H1 (cell line): Measurements from ENCODE around the gene GDAP1L1. TPM values are rescaled to one million over a fixed set of nuclear protein-coding genes. Genes with fewer than 3 reads are reported as not detected.

ENCODE experiments used
- CTCF ChIA-PET: fragments of 300-600 bp; sonication (Branson Sonifier 250); formaldehyde crosslinking; loops from one replicate; lab custom pipeline; 2021; ENCODE audit not compliant: partially characterized antibody; lab: Charles Lee
- POLR2A ChIA-PET: fragments of 300-600 bp; sonication (Branson Sonifier 250); formaldehyde crosslinking; loops from one replicate; lab custom pipeline; 2021; ENCODE audit warnings: inconsistent platforms; ENCODE audit not compliant: partially characterized antibody; lab: Charles Lee
- DNase-seq, 2 experiments: peaks; one replicate each; pipeline versions ENCODE4 v3.0.0 to v3.0.0-alpha.2; 2010 to 2022; ENCODE audit warnings: low spot score in 2 of 2, low read depth in 1 of 2, mixed read lengths in 1 of 2
- FAIRE-seq: peaks from 2 replicates; lab custom pipeline; 2011; peaks lifted over from hg19 to GRCh38; lab: Jason Lieb, UNC
- H2AFZ ChIP-seq: 2 replicates; pipeline ENCODE4 v1.8.1; 2012; ENCODE audit warnings: low read length, inconsistent platforms
- H2AK5ac ChIP-seq: 2 replicates; pipeline ENCODE4 v1.6.1; 2013; ENCODE audit warnings: low read depth, low read length
- H2BK120ac ChIP-seq: replicated peaks from 2 replicates; pipeline ENCODE3; 2013; ENCODE audit warnings: low read depth, low read length, inconsistent platforms
- H2BK12ac ChIP-seq: 2 replicates; pipeline ENCODE4 v1.6.1; 2013; ENCODE audit warnings: low read depth, low read length
- H2BK15ac ChIP-seq: 2 replicates; pipeline ENCODE4 v1.6.1; 2013; ENCODE audit warnings: low read length
- H2BK20ac ChIP-seq: 2 replicates; pipeline ENCODE4 v1.6.1; 2013; ENCODE audit warnings: low read length
- H2BK5ac ChIP-seq: 2 replicates; pipeline ENCODE4 v1.6.1; 2013; ENCODE audit warnings: low read depth, low read length
- H3K14ac ChIP-seq: 2 replicates; pipeline ENCODE4 v1.6.1; 2013; ENCODE audit warnings: inconsistent platforms; ENCODE audit not compliant: insufficient read length
- H3K18ac ChIP-seq: 2 replicates; pipeline ENCODE4 v1.6.1; 2013; ENCODE audit warnings: low read length; ENCODE audit errors: extremely low read depth
- H3K23ac ChIP-seq: 2 replicates; pipeline ENCODE4 v1.6.1; 2013; ENCODE audit warnings: inconsistent platforms; ENCODE audit not compliant: insufficient read length
- H3K23me2 ChIP-seq: 2 replicates; pipeline ENCODE4 v1.6.1; 2013; ENCODE audit warnings: low read depth, low read length
- H3K27ac ChIP-seq: 2 replicates; pipeline ENCODE4 v1.6.1; 2011; ENCODE audit warnings: low read depth, low read length, inconsistent platforms
- H3K27me3 ChIP-seq, 4 experiments: replicated peaks in 1 of 4; 1 replicate in 1 of 4; 2 replicates in 3 of 4; pipeline versions ENCODE4 v1.6.1 to v1.8.1; 2011 to 2013; ENCODE audit warnings: low read length in 3 of 4, mild to moderate bottlenecking in 3 of 4, inconsistent platforms in 2 of 4, mixed read lengths in 2 of 4, moderate library complexity in 1 of 4; ENCODE audit not compliant: control insufficient read depth in 3 of 4, insufficient read depth in 3 of 4; ENCODE audit errors: extremely low read depth in 1 of 4
- H3K36me3 ChIP-seq, 4 experiments: 2 replicates each; pipeline versions ENCODE4 v1.6.1 to v1.8.1; 2011 to 2013; ENCODE audit warnings: mild to moderate bottlenecking in 4 of 4, low read length in 3 of 4, moderate library complexity in 2 of 4, control low read depth in 1 of 4, inconsistent platforms in 1 of 4; ENCODE audit not compliant: insufficient read depth in 4 of 4, control insufficient read depth in 2 of 4
- H3K4ac ChIP-seq: replicated peaks from 2 replicates; pipeline ENCODE3; 2013; ENCODE audit warnings: low read length, low read depth, mixed read lengths, inconsistent platforms; ENCODE audit not compliant: insufficient read length
- H3K4me1 ChIP-seq, 4 experiments: replicated peaks in 1 of 4; 1 replicate in 1 of 4; 2 replicates in 3 of 4; pipeline versions ENCODE4 v1.6.1 to v1.8.1; 2011 to 2013; ENCODE audit warnings: low read length in 3 of 4, inconsistent platforms in 2 of 4, mixed read lengths in 1 of 4; ENCODE audit not compliant: insufficient read depth in 4 of 4, control insufficient read depth in 3 of 4
- H3K4me2 ChIP-seq, 2 experiments: 2 replicates each; pipeline versions ENCODE4 v1.6.1 to v1.8.1; 2011 to 2013; ENCODE audit warnings: low read depth in 2 of 2, low read length in 2 of 2, control low read depth in 1 of 2, inconsistent platforms in 1 of 2, mild to moderate bottlenecking in 1 of 2; ENCODE audit not compliant: insufficient read depth in 1 of 2
- H3K4me3 ChIP-seq, 4 experiments: fragments of 200-600, 300-600 bp in 1 of 4; sonication (generic), shearing (Covaris generic), sonication (Bioruptor Twin) in 1 of 4; 2 replicates each; pipeline versions ENCODE4 v1.5.1 to v1.8.1; 2011 to 2016; ENCODE audit warnings: low read length in 4 of 4, low read depth in 3 of 4, control low read depth in 2 of 4, inconsistent platforms in 2 of 4, mild to moderate bottlenecking in 2 of 4, mixed read lengths in 1 of 4, moderate library complexity in 1 of 4; ENCODE audit not compliant: insufficient read depth in 2 of 4; ENCODE audit errors: extremely low read depth in 1 of 4
- H3K56ac ChIP-seq: replicated peaks from 2 replicates; pipeline ENCODE3; 2013; ENCODE audit warnings: low read depth, mild to moderate bottlenecking, mixed read lengths, low read length, inconsistent platforms; ENCODE audit not compliant: insufficient read length
- H3K79me1 ChIP-seq: 2 replicates; pipeline ENCODE4 v1.6.1; 2013; ENCODE audit warnings: low read depth, low read length, control low read depth
- H3K79me2 ChIP-seq, 2 experiments: 2 replicates each; pipeline versions ENCODE4 v1.6.1 to v1.8.1; 2012 to 2013; ENCODE audit warnings: low read length in 2 of 2, mild to moderate bottlenecking in 2 of 2, inconsistent platforms in 1 of 2; ENCODE audit not compliant: insufficient read depth in 2 of 2, control insufficient read depth in 1 of 2
- H3K9ac ChIP-seq, 4 experiments: replicated peaks in 1 of 4; 1 replicate in 1 of 4; 2 replicates in 3 of 4; pipeline versions ENCODE4 v1.6.1 to v1.8.1; 2011 to 2013; ENCODE audit warnings: low read depth in 3 of 4, low read length in 3 of 4, control low read depth in 2 of 4, mild to moderate bottlenecking in 2 of 4, moderate library complexity in 2 of 4, inconsistent platforms in 1 of 4; ENCODE audit errors: extremely low read depth in 1 of 4
- H3K9me3 ChIP-seq, 2 experiments: 2 replicates each; pipeline versions ENCODE4 v1.6.1 to v1.8.1; 2012 to 2013; ENCODE audit warnings: mild to moderate bottlenecking in 2 of 2, moderate library complexity in 2 of 2, control low read depth in 1 of 2, inconsistent platforms in 1 of 2, low read depth in 1 of 2, low read length in 1 of 2, mixed read lengths in 1 of 2; ENCODE audit not compliant: insufficient read depth in 2 of 2
- H4K20me1 ChIP-seq, 2 experiments: replicated peaks in 1 of 2; 2 replicates each; pipeline versions ENCODE3 to v1.8.1; 2011 to 2013; ENCODE audit warnings: inconsistent platforms in 2 of 2, low read length in 2 of 2, mild to moderate bottlenecking in 1 of 2; ENCODE audit not compliant: insufficient read depth in 2 of 2, control insufficient read depth in 1 of 2
- H4K5ac ChIP-seq: 2 replicates; pipeline ENCODE4 v1.6.1; 2013; ENCODE audit warnings: low read length, low read depth, mixed read lengths, inconsistent platforms; ENCODE audit not compliant: insufficient read length
- H4K8ac ChIP-seq: 2 replicates; pipeline ENCODE4 v1.8.0; 2013; ENCODE audit warnings: mild to moderate bottlenecking, moderate library complexity, low read length, inconsistent platforms; ENCODE audit not compliant: insufficient read depth; ENCODE audit errors: extremely low read depth
- H4K91ac ChIP-seq: replicated peaks from 2 replicates; pipeline ENCODE3; 2013; ENCODE audit warnings: low read length, mixed read lengths, inconsistent platforms; ENCODE audit not compliant: insufficient read length
- CBX5 ChIP-seq: fragments of 300-800, 300-1000 bp; sonication (generic); IDR thresholded peaks from 2 replicates; pipeline ENCODE4 v1.7.1; 2016; ENCODE audit warnings: antibody characterized with exemption, low read length, low read depth
- CEBPB ChIP-seq: IDR thresholded peaks from 2 replicates; pipeline ENCODE4 v1.6.1; 2012; ENCODE audit warnings: low read depth, low read length
- CTBP2 ChIP-seq: IDR thresholded peaks from 2 replicates; pipeline ENCODE4 v1.7.0; 2011; ENCODE audit warnings: borderline replicate concordance, mild to moderate bottlenecking, moderate library complexity, mixed read lengths, low read length; ENCODE audit not compliant: insufficient read depth, insufficient read length
- EP300 ChIP-seq, 2 experiments: IDR thresholded peaks; 1 replicate in 1 of 2; 2 replicates in 1 of 2; pipeline ENCODE4 v1.6.1; 2011 to 2012; ENCODE audit warnings: low read depth in 2 of 2, low read length in 2 of 2, mild to moderate bottlenecking in 2 of 2, borderline replicate concordance in 1 of 2, inconsistent platforms in 1 of 2, moderate library complexity in 1 of 2
- JUND ChIP-seq: IDR thresholded peaks from 2 replicates; pipeline ENCODE4 v1.6.1; 2011; ENCODE audit warnings: mild to moderate bottlenecking, improper control_type of control experiment, low read length
- MAFK ChIP-seq: IDR thresholded peaks from 2 replicates; pipeline ENCODE4 v1.6.1; 2012; ENCODE audit warnings: low read depth, mild to moderate bottlenecking, improper control_type of control experiment, low read length
- PHF8 ChIP-seq: fragments of 200-600 bp; sonication (generic); conservative IDR thresholded peaks from 2 replicates; pipeline ENCODE4 v1.7.1; 2012; ENCODE audit warnings: low read depth, mild to moderate bottlenecking, inconsistent platforms, low read length, moderate library complexity
- POLR2A ChIP-seq, 2 experiments: IDR thresholded peaks; 1 replicate in 1 of 2; 2 replicates in 1 of 2; pipeline ENCODE4 v1.6.1; 2011; ENCODE audit warnings: low read depth in 2 of 2, low read length in 2 of 2, mild to moderate bottlenecking in 2 of 2; ENCODE audit errors: control extremely low read depth in 1 of 2
- SP2 ChIP-seq: IDR thresholded peaks from 2 replicates; pipeline ENCODE4 v1.6.1; 2012; ENCODE audit warnings: mild to moderate bottlenecking, low read length, inconsistent platforms
- SP4 ChIP-seq: IDR thresholded peaks from 2 replicates; pipeline ENCODE4 v1.6.1; 2012; ENCODE audit warnings: low read length, inconsistent platforms
- SRF ChIP-seq: IDR thresholded peaks from 2 replicates; pipeline ENCODE4 v1.6.1; 2011; ENCODE audit warnings: mild to moderate bottlenecking, low read depth, low read length, moderate library complexity
- TCF12 ChIP-seq: IDR thresholded peaks from 2 replicates; pipeline ENCODE4 v1.6.1; 2011; ENCODE audit warnings: low read depth, mild to moderate bottlenecking, low read length
- polyA plus RNA-seq, 7 experiments: library from polyadenylated mRNA; depleted of rRNA in 3 of 7; stranded (reverse) in 5 of 7; unstranded in 2 of 7; fragments of >200 nt in 5 of 7; fragments of 200-250 nt in 2 of 7; gene quantifications; 1 replicate in 5 of 7; 2 replicates in 1 of 7; 4 replicates in 1 of 7; pipeline versions ENCODE4 v1.2.1 to v1.2.3, GENCODE V29; 2011 to 2013; ENCODE audit warnings: missing spikeins in 2 of 7, mixed read lengths in 2 of 7
- total RNA-seq: library from RNA; stranded (reverse); fragmentation: NEBNext Ultra II Directional; extraction: Animal tissue kit (Norgen Biotek cat#: 25700); gene quantifications from 2 replicates; pipeline ENCODE4 v1.2.1, GENCODE V29; 2021

GDAP1L1 gene
- total and polyA plus RNA-seq, 2 of the 8 experiments (the other 6 are each of a cell fraction or from before 2014, with no cell fraction given), result 8.5 to 63.1 TPM

DNA sequence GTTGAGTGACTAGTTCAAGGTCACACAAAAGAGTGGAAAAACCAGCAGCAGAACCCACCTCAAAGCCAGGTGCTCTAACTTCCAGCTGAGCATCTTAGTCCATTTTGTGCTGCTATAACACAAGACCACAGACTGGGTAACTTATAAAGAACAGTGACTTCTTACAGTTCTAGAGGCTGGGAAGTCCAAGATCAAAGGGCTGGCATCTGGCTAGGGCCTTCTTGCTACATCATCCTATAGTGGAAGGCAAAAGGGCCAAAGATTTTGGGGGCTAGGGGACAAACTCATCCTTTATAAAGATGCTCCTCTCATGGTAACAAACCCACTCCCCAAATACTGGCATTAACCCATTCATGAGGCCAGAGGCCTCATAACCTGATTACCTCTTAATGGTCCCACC, 54.2 kb downstream of the GDAP1L1 start:
- no peak for FAIRE-seq
- TF ChIP-seq JUND (no peak), SRF (no peak), POLR2A (IDR thresholded peaks at IDR 0.05; ENCODE audit: control extremely low read depth in 1 of 2, low read depth in 2 of 2, low read length in 2 of 2) (no peak), MAFK (no peak), SP2 (no peak), PHF8 (no peak), SP4 (no peak), TCF12 (no peak), EP300 (IDR thresholded peaks at IDR 0.05; ENCODE audit: borderline replicate concordance in 1 of 2, low read depth in 2 of 2, low read length in 2 of 2) (no peak), CBX5 (no peak), CEBPB (no peak), CTBP2 (no peak)
- TF ChIP-seq, all 59 proteins: peak for 0
- CTCF ChIA-PET, result no interaction called here

More for the DNA sequence above, 54.2 kb downstream of the GDAP1L1 start:
- no peaks in the 10 kb centered on the region for H3K27me3 ChIP-seq
- DNase-seq, result no peak
- H3K9ac ChIP-seq, result no peak overlapping the region
- no peak overlapping the region for H2AFZ ChIP-seq
- no peak overlapping the region for H3K56ac ChIP-seq
- H3K79me2 ChIP-seq, result no peaks in the 10 kb centered on the region
- no peaks in the 10 kb centered on the region for H3K36me3 ChIP-seq
- H3K4me2 ChIP-seq, result no peak overlapping the region
- no peaks in the 10 kb centered on the region for H3K23me2 ChIP-seq
- no peak overlapping the region for H4K5ac ChIP-seq
- H2BK5ac ChIP-seq, result no peak overlapping the region
- H3K4me3 ChIP-seq, result no peak overlapping the region
- no peak overlapping the region for H3K27ac ChIP-seq
- H3K4me1 ChIP-seq, result no peaks in the 10 kb centered on the region
- no peak overlapping the region for H2BK20ac ChIP-seq
- no peak overlapping the region for H4K8ac ChIP-seq
- H3K18ac ChIP-seq, result no peak overlapping the region
- no peak overlapping the region for H2BK12ac ChIP-seq
- H3K4ac ChIP-seq, result no peak overlapping the region
- H3K79me1 ChIP-seq, result no peaks in the 10 kb centered on the region; the same call in 1 of the 2 replicates
- no peak overlapping the region for H2AK5ac ChIP-seq
- POLR2A ChIA-PET, result interaction anchor here (1.7 kb wide), 1 partner anchor 25 kb away, joined by 4 read pairs; no protein-coding TSS in a partner anchor
- H4K91ac ChIP-seq, result no peak overlapping the region
- no peaks in the 10 kb centered on the region for H4K20me1 ChIP-seq
- no peak overlapping the region for H3K14ac ChIP-seq
- H2BK15ac ChIP-seq, result no peak overlapping the region
- no peak overlapping the region for H3K23ac ChIP-seq
- no peak overlapping the region for H2BK120ac ChIP-seq
- H3K9me3 ChIP-seq, result no peaks in the 10 kb centered on the region
